GM12878 (cell line): ENCODE measurements around the gene FMN2. TPM values are rescaled to one million over a fixed set of nuclear protein-coding genes. Genes with fewer than 3 reads are reported as not detected.

Experiments
- BRCA1 ChIP-seq: IDR thresholded peaks from 2 replicates; pipeline ENCODE4 v1.6.1; 2011; ENCODE audit warnings: low read depth, low read length, improper control_type of control experiment
- CHD2 ChIP-seq: IDR thresholded peaks from 2 replicates; pipeline ENCODE4 v1.6.1; 2011; ENCODE audit warnings: low read depth, low read length, improper control_type of control experiment, borderline replicate concordance
- E2F8 ChIP-seq: fragments of 450-650 bp; IDR thresholded peaks from 2 replicates; pipeline ENCODE4 v1.6.1; 2018; ENCODE audit warnings: mild to moderate bottlenecking, low read depth, moderate library complexity; ENCODE audit not compliant: partially characterized antibody
- ETV6 ChIP-seq, 2 experiments: fragments of 450-650 bp in 1 of 2; IDR thresholded peaks in 1 of 2; conservative IDR thresholded peaks in 1 of 2; 2 replicates each; pipeline ENCODE4 v1.6.1; 2014; ENCODE audit warnings: antibody characterized with exemption in 1 of 2, borderline replicate concordance in 1 of 2, low read depth in 1 of 2, mild to moderate bottlenecking in 1 of 2, moderate library complexity in 1 of 2
- HSF1 ChIP-seq: fragments of 150-350 bp; IDR thresholded peaks from 2 replicates; pipeline ENCODE4 v1.6.1; 2014; ENCODE audit warnings: mild to moderate bottlenecking, low read depth, low read length
- IKZF1 ChIP-seq: fragments of 450-650 bp; conservative IDR thresholded peaks from 2 replicates; pipeline ENCODE4 v1.6.1; 2017; ENCODE audit warnings: antibody characterized with exemption, mild to moderate bottlenecking
- LARP7 ChIP-seq: fragments of 450-650 bp; IDR thresholded peaks from 2 replicates; pipeline ENCODE4 v1.6.1; 2017; ENCODE audit warnings: mild to moderate bottlenecking
- MYB ChIP-seq: fragments of 150-350 bp; IDR thresholded peaks from 2 replicates; pipeline ENCODE4 v1.6.1; 2014; ENCODE audit warnings: mild to moderate bottlenecking, low read depth, low read length, borderline replicate concordance
- NFIC ChIP-seq: IDR thresholded peaks from 2 replicates; pipeline ENCODE4 v1.6.1; 2012; ENCODE audit warnings: low read depth, mild to moderate bottlenecking, inconsistent platforms, low read length, moderate library complexity
- NFXL1 ChIP-seq: fragments of 450-650 bp; IDR thresholded peaks from 2 replicates; pipeline ENCODE4 v1.6.1; 2017; ENCODE audit warnings: antibody characterized with exemption, mild to moderate bottlenecking, borderline replicate concordance
- PBX3 ChIP-seq: IDR thresholded peaks from 2 replicates; pipeline ENCODE4 v1.6.1; 2011; ENCODE audit warnings: mild to moderate bottlenecking, low read depth, low read length, moderate library complexity; ENCODE audit not compliant: insufficient replicate concordance
- PKNOX1 ChIP-seq: fragments of 450-650 bp; IDR thresholded peaks from 2 replicates; pipeline ENCODE4 v1.6.1; 2016; ENCODE audit warnings: mild to moderate bottlenecking
- STAT3 ChIP-seq: IDR thresholded peaks from 2 replicates; pipeline ENCODE4 v1.6.1; 2011; ENCODE audit warnings: low read depth, low read length, improper control_type of control experiment
- ZNF207 ChIP-seq: fragments of 450-650 bp; IDR thresholded peaks from 2 replicates; pipeline ENCODE4 v1.6.1; 2014; ENCODE audit warnings: antibody characterized with exemption, mild to moderate bottlenecking, borderline replicate concordance
- polyA plus RNA-seq, 11 experiments: library from polyadenylated mRNA; depleted of rRNA in 4 of 11; unstranded in 6 of 11; stranded (reverse) in 5 of 11; fragments of >200 nt; fragmentation: Nextera tagmentation in 4 of 11; fragmentation: Illumina TruSeq in 1 of 11; extraction: Ambion mirVana in 4 of 11; extraction: Trizol in 1 of 11; gene quantifications; 1 replicate in 1 of 11; 2 replicates in 10 of 11; pipeline versions ENCODE4 v1.2.1 to v1.2.3, GENCODE V29; 2011 to 2016; ENCODE audit warnings: inconsistent platforms in 2 of 11, missing spikeins in 2 of 11, low read depth in 1 of 11
- total RNA-seq, 4 experiments: library from RNA; depleted of rRNA in 3 of 4; stranded (reverse); fragments of >200 nt in 3 of 4; fragmentation: Illumina TruSeq in 1 of 4; extraction: Trizol in 1 of 4; gene quantifications; 2 replicates each; pipeline versions ENCODE4 v1.2.1 to v1.2.3, GENCODE V29; 2013 to 2021

FMN2 gene
- total and polyA plus RNA-seq, 10 of the 15 experiments (the other 5 are each of a cell fraction or from before 2014, with no cell fraction given) = 0.60 TPM; not detected in 9

- TF ChIP-seq PKNOX1 = no peak
- no peak for TF ChIP-seq ZNF207
- TF ChIP-seq NFIC = no peak
- no peak for TF ChIP-seq HSF1
- TF ChIP-seq NFXL1 = no peak
- no peak for TF ChIP-seq CHD2
- TF ChIP-seq E2F8 = no peak
- TF ChIP-seq ETV6 (conservative IDR thresholded peaks at IDR 0.05 in 1 of 2, IDR thresholded peaks at IDR 0.05 in 1 of 2; ENCODE audit: borderline replicate concordance in 1 of 2, low read depth in 1 of 2) = no peak
- no peak for TF ChIP-seq IKZF1
- no peak for TF ChIP-seq LARP7
- TF ChIP-seq PBX3 = no peak
- no peak for TF ChIP-seq STAT3
- no peak for TF ChIP-seq BRCA1
- no peak for TF ChIP-seq MYB
- TF ChIP-seq, all 136 proteins: peak for 0
These were observed 216.4 kb downstream of the FMN2 start (continued) for GRCh38 chr1:240308096-240308495.
